Central memory CD8-positive, alpha-beta T cell (primary cell): ENCODE results near the gene ELF4.

ENCODE experiments used
- ATAC-seq: fragments of 150-1000 bp; cut with Tn5 transposase; replicated peaks from 2 replicates; pipeline ENCODE4 v1.10.0; 2022; ENCODE audit warnings: mild to moderate bottlenecking, moderate FRiP score, moderate number of reproducible peaks; ENCODE audit not compliant: poor library complexity, severe bottlenecking; ENCODE audit errors: extremely low read depth
- DNase-seq, 2 donors: peaks; one replicate each; pipeline ENCODE4 v3.0.0; 2021; ENCODE audit warnings: low spot score in 2 of 2
- H3K27ac Mint-ChIP-seq: one replicate; pipeline ENCODE4 v1.8.0; 2022; ENCODE audit warnings: low read depth, mild to moderate bottlenecking, moderate library complexity, mixed read lengths
- H3K27me3 Mint-ChIP-seq: one replicate; pipeline ENCODE4 v1.8.0; 2022; ENCODE audit warnings: mixed read lengths
- H3K36me3 Mint-ChIP-seq: one replicate; pipeline ENCODE4 v1.8.0; 2022; ENCODE audit warnings: mild to moderate bottlenecking, moderate library complexity, mixed read lengths; ENCODE audit not compliant: insufficient read depth
- H3K4me1 Mint-ChIP-seq: one replicate; pipeline ENCODE4 v1.8.0; 2022; ENCODE audit warnings: mixed read lengths
- H3K4me3 Mint-ChIP-seq: one replicate; pipeline ENCODE4 v1.8.0; 2022; ENCODE audit warnings: mild to moderate bottlenecking, moderate library complexity, mixed read lengths
- H3K9me3 Mint-ChIP-seq: one replicate; pipeline ENCODE4 v1.8.0; 2022; ENCODE audit warnings: mixed read lengths

Gene ELF4

DNA sequence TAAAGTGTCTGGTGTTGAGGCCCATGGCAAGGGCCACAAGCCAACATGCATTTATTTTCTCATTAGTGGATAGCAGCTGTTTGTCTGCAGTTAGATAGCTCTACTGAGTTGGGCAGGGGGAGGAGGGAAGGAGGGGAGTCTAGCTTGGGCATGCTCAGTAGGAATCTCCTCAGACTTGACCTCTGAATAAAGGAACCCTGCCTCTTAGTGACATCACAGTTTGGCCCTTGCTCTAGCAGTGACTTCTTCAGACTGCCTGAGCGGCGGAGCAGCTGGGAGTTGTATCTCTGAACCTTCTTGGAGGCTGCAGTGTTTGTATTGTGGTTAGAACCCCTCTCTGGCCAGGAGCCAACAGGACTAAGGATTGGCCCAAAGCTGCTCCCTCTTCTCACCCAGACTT lies 70.5 kb downstream of the ELF4 start:
- H3K4me3 Mint-ChIP-seq: no peak overlapping the region
- ATAC-seq (no peak), DNase-seq (no peak)
- H3K4me1 Mint-ChIP-seq: no peaks in the 10 kb centered on the region
- no peaks in the 10 kb centered on the region for H3K27me3 Mint-ChIP-seq
- H3K9me3 Mint-ChIP-seq: no peaks in the 10 kb centered on the region
- no peak overlapping the region for H3K27ac Mint-ChIP-seq
- H3K36me3 Mint-ChIP-seq: peaks cover 27% of the 10 kb centered on the region

DNA sequence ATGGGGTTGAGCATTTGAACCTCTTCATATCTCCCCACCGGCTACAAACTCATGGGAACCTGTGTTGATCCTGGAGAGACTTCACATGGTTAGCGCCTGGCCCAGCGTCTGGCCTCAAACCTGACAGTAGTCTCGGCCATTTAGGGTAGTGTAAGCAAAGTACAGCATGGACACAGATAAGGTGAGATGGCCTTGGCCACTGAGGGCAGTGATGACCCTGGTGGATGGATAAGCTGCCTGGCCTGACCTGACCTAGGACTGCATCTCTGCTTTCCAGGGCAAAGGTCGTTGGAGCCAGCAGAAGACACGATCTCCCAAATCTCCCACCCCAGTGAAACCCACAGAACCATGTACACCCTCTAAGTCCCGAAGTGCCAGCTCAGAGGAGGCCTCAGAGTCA lies 76.1 kb downstream of the ELF4 start:
- no peak for ATAC-seq
- H3K4me3 Mint-ChIP-seq: no peak overlapping the region
- no peak overlapping the region for H3K27ac Mint-ChIP-seq
- no peak for DNase-seq
- H3K27me3 Mint-ChIP-seq: no peaks in the 10 kb centered on the region
- no peaks in the 10 kb centered on the region for H3K4me1 Mint-ChIP-seq
- no peaks in the 10 kb centered on the region for H3K9me3 Mint-ChIP-seq
- peaks cover 15% of the 10 kb centered on the region for H3K36me3 Mint-ChIP-seq

DNA sequence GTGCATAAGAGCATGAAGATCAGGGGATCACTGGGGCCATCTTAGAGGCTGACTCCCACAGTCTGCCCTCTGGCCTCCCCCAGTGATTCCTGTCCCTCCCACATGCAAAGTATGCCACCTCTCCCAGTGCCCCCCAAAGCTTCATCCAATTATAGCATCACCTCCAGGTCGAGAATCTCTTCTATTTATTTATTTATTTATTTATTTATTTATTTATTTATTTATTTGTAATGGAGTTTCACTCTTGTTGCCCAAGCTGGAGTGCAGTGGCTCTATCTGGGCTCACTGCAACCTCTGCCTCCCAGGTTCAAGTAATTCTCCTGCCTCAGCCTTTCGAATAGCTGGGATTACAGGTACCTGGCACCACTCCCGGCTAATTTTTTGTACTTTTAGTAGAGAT lies 77.7 kb downstream of the ELF4 start:
- H3K4me3 Mint-ChIP-seq: no peak overlapping the region
- DNase-seq: no peak
- ATAC-seq: no peak
- H3K27ac Mint-ChIP-seq: no peak overlapping the region
- no peaks in the 10 kb centered on the region for H3K27me3 Mint-ChIP-seq
- H3K9me3 Mint-ChIP-seq: no peaks in the 10 kb centered on the region
- peaks cover 9% of the 10 kb centered on the region for H3K36me3 Mint-ChIP-seq
- no peaks in the 10 kb centered on the region for H3K4me1 Mint-ChIP-seq

GRCh38 chrX:130030826-130031225 lies 79.5 kb downstream of the ELF4 start:
- no peak for ATAC-seq
- Mint-ChIP-seq H3K36me3 (peaks cover 10% of the 10 kb centered on the region), H3K4me1 (no peaks in the 10 kb centered on the region)

GRCh38 chrX:130028196-130028595 lies 82.1 kb downstream of the ELF4 start:
- no peak for ATAC-seq
- no peaks in the 10 kb centered on the region for H3K4me1 Mint-ChIP-seq
- H3K27me3 Mint-ChIP-seq: no peaks in the 10 kb centered on the region
- H3K27ac Mint-ChIP-seq: no peak overlapping the region
- no peak overlapping the region for H3K4me3 Mint-ChIP-seq
- peak; percentile 11 to 36 for DNase-seq
- H3K36me3 Mint-ChIP-seq: peaks cover 19% of the 10 kb centered on the region
- H3K9me3 Mint-ChIP-seq: no peaks in the 10 kb centered on the region

More at GRCh38 chrX:130030826-130031225, 79.5 kb downstream of the ELF4 start:
- no peaks in the 10 kb centered on the region for H3K9me3 Mint-ChIP-seq
- H3K27ac Mint-ChIP-seq: no peak overlapping the region
- H3K27me3 Mint-ChIP-seq: no peaks in the 10 kb centered on the region
- no peak for DNase-seq
- no peak overlapping the region for H3K4me3 Mint-ChIP-seq

- Mint-ChIP-seq H3K36me3 (peaks cover 20% of the 10 kb centered on the region), H3K4me1 (no peaks in the 10 kb centered on the region), H3K9me3 (no peaks in the 10 kb centered on the region), H3K27ac (no peak overlapping the region), H3K4me3 (no peak overlapping the region), H3K27me3 (no peaks in the 10 kb centered on the region)
- ATAC-seq (no peak), DNase-seq (no peak)
Observed at GRCh38 chrX:130027569-130027968, 82.7 kb downstream of the ELF4 start.

GRCh38 chrX:130025256-130025655 lies 85.0 kb downstream of the ELF4 start:
- Mint-ChIP-seq H3K36me3 (peaks cover 21% of the 10 kb centered on the region), H3K4me3 (no peak overlapping the region), H3K4me1 (no peaks in the 10 kb centered on the region), H3K27ac (no peak overlapping the region), H3K27me3 (no peaks in the 10 kb centered on the region), H3K9me3 (no peaks in the 10 kb centered on the region)
- DNase-seq (no peak), ATAC-seq (no peak)

GRCh38 chrX:130024127-130024526 lies 86.2 kb downstream of the ELF4 start:
- H3K27me3 Mint-ChIP-seq: no peaks in the 10 kb centered on the region
- H3K27ac Mint-ChIP-seq: peak overlapping the region; percentile 66
- peaks cover 19% of the 10 kb centered on the region for H3K36me3 Mint-ChIP-seq
- peak; percentile 67 to 75 for DNase-seq
- ATAC-seq: peak; percentile 99
- H3K9me3 Mint-ChIP-seq: no peaks in the 10 kb centered on the region
- no peaks in the 10 kb centered on the region for H3K4me1 Mint-ChIP-seq
- H3K4me3 Mint-ChIP-seq: peak overlapping the region; percentile 56

DNA sequence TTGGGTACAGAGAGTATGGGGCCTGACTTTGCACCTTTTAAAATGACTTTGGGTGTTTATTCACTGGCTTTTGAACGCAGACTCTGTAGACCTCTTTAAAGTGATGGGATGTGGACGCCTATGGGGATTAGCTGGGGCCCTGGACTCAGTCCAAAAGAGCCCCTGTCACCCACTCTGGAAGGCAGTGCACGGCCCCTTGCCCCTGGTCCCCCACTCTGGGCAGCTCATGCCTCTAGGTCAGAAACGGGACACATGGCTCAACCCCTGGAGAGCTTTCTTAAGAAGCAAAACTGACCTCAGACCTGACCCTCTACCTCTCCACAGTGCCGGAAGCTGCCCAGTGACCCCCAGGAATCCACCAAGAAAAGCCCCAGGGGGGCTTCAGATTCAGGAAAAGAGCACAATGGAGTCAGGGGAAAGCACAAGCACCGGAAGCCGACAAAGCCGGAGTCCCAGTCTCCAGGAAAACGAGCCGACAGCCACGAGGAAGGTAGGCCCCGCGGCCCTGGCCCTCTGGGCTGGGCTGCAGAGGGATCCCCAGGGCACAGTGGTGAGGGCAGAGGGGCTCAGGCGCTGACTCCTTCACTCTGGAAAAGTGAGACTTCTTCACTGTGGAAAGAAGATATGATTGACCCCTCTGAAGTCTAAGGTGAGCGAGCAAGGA lies 89.5 kb downstream of the ELF4 start:
- Mint-ChIP-seq H3K4me1 (peaks cover 5% of the 10 kb centered on the region), H3K27ac (no peak overlapping the region), H3K36me3 (peaks cover 17% of the 10 kb centered on the region), H3K27me3 (no peaks in the 10 kb centered on the region), H3K4me3 (no peak overlapping the region), H3K9me3 (no peaks in the 10 kb centered on the region)
- ATAC-seq (no peak), DNase-seq (no peak)

- Mint-ChIP-seq H3K4me1 (peaks cover 5% of the 10 kb centered on the region), H3K4me3 (no peak overlapping the region), H3K27ac (no peak overlapping the region), H3K36me3 (peaks cover 10% of the 10 kb centered on the region), H3K9me3 (no peaks in the 10 kb centered on the region), H3K27me3 (no peaks in the 10 kb centered on the region)
- DNase-seq: no peak
- ATAC-seq: no peak
Observed at GRCh38 chrX:130018143-130018542, 92.2 kb downstream of the ELF4 start.

GRCh38 chrX:130015181-130015580 lies 95.1 kb downstream of the ELF4 start:
- DNase-seq (no peak), ATAC-seq (no peak)
- H3K4me3 Mint-ChIP-seq: no peak overlapping the region
- H3K9me3 Mint-ChIP-seq: no peaks in the 10 kb centered on the region
- H3K4me1 Mint-ChIP-seq: peaks cover 5% of the 10 kb centered on the region
- H3K27me3 Mint-ChIP-seq: no peaks in the 10 kb centered on the region
- H3K36me3 Mint-ChIP-seq: peaks cover 9% of the 10 kb centered on the region
- no peak overlapping the region for H3K27ac Mint-ChIP-seq
